AG04450 (cell line): Measurements from ENCODE around the gene RGL3. TPM values are rescaled to one million over a fixed set of nuclear protein-coding genes. Genes with fewer than 3 reads are reported as not detected.

Source experiments
- CTCF ChIA-PET: fragments of 300-600, 350-600 bp; formaldehyde crosslinking; extraction: SDS; loops from one replicate; lab custom pipeline; 2022; ENCODE audit warnings: antibody characterized with exemption, inconsistent platforms; lab: Charles Lee
- POLR2A ChIA-PET: fragments of 350-600 bp; formaldehyde crosslinking; extraction: SDS; loops from one replicate; lab custom pipeline; 2021; ENCODE audit warnings: antibody characterized with exemption, inconsistent platforms; lab: Yijun Ruan, JAX
- DNase-seq: peaks from one replicate; pipeline ENCODE4 v3.0.0-alpha.2; 2011; ENCODE audit warnings: low read depth, low spot score
- H3K27ac ChIP-seq: one replicate; pipeline ENCODE4 v1.5.1; 2012; ENCODE audit warnings: low read depth, low read length, control low read depth
- H3K27me3 ChIP-seq: one replicate; pipeline ENCODE4 v1.6.0; 2012; ENCODE audit warnings: low read length; ENCODE audit not compliant: control insufficient read depth, insufficient read depth
- H3K4me3 ChIP-seq: 2 replicates; pipeline ENCODE4 v1.5.1; 2011; ENCODE audit warnings: mild to moderate bottlenecking, low read depth, low read length, control low read depth
- H3K9me3 ChIP-seq: 2 replicates; pipeline ENCODE4 v1.5.1; 2012; ENCODE audit warnings: low read length; ENCODE audit not compliant: control insufficient read depth, insufficient read depth
- polyA plus RNA-seq: library from polyadenylated mRNA; depleted of rRNA; stranded (reverse); fragments of >200 nt; gene quantifications from 2 replicates; pipeline ENCODE4 v1.2.3, GENCODE V29; 2011
- TF ChIP-seq, protein P1 (sequence below): IDR thresholded peaks from 2 replicates; pipeline ENCODE4 v1.5.1; 2011; ENCODE audit warnings: low read depth, low read length, control low read depth, inconsistent platforms

Gene RGL3
- polyA plus RNA-seq, 1 experiment: 0.11 TPM

DNA sequence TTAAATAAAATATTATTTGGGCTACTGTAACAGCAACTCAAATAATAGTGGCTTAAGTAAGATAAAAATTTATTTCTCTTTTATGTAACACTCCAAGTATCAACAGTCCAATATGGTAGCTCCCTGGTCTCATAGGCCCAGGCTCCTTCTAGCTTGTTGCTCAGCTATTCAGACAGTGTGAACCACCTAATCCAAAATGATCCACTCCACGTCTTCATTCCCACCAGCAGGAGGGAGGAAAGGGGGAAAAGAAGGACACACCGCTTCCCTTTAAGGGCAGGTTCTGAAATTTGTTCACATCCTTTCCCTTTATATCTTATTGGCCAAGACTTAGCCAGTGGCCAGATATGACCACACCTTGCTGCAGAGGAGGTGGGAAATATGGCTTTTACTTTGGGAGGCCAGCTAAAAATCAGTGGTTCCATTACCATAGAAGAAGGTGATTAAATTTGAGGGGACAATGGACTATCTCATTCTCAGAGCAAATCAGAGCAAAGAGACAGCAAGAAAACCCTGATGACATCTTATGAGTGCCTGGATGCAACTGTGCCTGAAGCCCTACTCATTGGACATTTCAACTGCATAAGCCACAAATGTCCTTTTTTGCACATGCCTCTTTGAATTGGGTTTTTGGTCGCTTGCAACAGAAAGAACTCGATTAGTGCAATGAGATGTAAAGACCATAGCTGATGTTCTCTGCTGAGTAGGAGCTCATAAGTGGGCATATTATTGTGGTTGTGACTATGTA is 28.0 kb downstream of the RGL3 start:
- Histone ChIP-seq H3K27ac (no peak overlapping the region), H3K27me3 (no peaks in the 10 kb centered on the region), H3K4me3 (no peak overlapping the region), H3K9me3 (no peaks in the 10 kb centered on the region; the same call in 1 of the 2 replicates)
- POLR2A ChIA-PET: no interaction called here
- CTCF ChIA-PET: interaction anchor here (0.5 to 2.4 kb wide), 6 partner anchors 8 to 59 kb away, joined by 3 to 11 read pairs (median 4); partner anchors contain the start of genes ODAD3 and PRKCSH
- no peak for DNase-seq
- TF ChIP-seq, protein P1, sequence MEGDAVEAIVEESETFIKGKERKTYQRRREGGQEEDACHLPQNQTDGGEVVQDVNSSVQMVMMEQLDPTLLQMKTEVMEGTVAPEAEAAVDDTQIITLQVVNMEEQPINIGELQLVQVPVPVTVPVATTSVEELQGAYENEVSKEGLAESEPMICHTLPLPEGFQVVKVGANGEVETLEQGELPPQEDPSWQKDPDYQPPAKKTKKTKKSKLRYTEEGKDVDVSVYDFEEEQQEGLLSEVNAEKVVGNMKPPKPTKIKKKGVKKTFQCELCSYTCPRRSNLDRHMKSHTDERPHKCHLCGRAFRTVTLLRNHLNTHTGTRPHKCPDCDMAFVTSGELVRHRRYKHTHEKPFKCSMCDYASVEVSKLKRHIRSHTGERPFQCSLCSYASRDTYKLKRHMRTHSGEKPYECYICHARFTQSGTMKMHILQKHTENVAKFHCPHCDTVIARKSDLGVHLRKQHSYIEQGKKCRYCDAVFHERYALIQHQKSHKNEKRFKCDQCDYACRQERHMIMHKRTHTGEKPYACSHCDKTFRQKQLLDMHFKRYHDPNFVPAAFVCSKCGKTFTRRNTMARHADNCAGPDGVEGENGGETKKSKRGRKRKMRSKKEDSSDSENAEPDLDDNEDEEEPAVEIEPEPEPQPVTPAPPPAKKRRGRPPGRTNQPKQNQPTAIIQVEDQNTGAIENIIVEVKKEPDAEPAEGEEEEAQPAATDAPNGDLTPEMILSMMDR: no peak

DNA sequence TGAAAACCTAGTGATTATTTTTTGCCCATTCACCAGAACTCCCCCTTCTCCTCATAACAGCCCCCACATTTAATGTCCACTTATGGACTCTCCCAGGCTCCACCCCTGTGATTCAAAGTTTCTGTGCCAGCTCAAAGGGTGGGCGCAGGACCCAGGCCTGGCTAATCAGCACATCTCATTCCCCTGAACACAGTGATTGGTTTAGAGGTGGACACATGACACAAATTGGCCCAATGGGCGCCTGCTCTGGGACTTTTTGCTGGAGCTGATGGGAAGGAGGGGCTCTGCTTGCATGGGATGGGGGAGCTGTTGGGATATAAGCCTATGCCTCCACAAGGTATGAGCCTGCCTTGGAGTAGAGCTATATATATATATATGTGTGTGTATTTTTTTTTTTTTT is 28.8 kb downstream of the RGL3 start:
- no peak overlapping the region for H3K4me3 ChIP-seq
- H3K9me3 ChIP-seq: no peaks in the 10 kb centered on the region; the same call in 1 of the 2 replicates
- no peak for DNase-seq
- CTCF ChIA-PET: interaction anchor here (0.6 to 2.4 kb wide), 4 partner anchors 9 to 58 kb away, joined by 3 to 7 read pairs (median 4); partner anchors contain the start of genes ODAD3 and PRKCSH
- no peaks in the 10 kb centered on the region for H3K27me3 ChIP-seq
- POLR2A ChIA-PET: no interaction called here
- TF ChIP-seq, protein P1: no peak
- no peak overlapping the region for H3K27ac ChIP-seq

DNA sequence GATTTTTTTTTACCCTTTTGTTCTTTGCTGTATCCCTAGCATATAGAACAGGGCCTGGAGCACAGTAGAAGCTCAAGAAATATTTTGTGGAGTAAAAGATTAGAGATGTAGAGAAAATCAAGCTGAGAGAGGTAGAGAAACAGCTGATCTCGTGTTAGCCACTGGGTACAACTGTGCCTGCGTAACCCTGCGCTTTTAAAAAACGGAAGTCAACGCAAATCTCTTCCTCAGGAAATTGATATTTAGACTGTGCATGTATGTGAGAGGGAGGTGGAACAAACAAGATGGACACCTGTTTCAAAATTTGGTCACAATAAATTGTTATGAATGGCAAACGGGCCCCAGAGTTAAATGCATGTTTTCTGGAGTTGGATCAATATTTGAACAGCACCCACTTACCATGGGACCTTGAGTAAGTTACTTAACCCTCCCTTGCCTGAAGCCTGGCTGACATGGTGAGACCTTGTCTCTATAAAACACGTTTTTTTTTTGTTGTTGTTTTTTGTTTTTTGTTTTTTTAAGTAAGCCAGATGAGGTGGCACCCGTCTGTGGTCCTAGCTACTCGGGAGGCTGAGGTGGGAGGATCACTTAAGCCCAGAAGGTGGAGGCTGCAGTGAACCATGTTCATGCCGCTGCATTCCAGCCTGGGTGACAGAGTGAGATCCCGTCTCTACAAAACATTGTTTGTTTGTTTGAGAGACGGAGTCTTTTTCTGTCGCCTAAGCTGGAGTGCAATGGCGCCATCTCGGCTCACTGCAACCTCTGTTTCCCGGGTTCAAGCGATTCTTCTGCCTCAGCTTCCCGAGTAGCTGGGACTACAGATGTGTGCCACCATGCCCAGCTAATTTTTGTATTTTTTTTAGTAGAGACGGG is 31.7 kb downstream of the RGL3 start:
- TF ChIP-seq, protein P1: no peak
- Histone ChIP-seq H3K27ac (no peak overlapping the region), H3K9me3 (no peaks in the 10 kb centered on the region; the same call in none of the 2 replicates), H3K27me3 (peaks cover 3% of the 10 kb centered on the region), H3K4me3 (no peak overlapping the region)
- POLR2A ChIA-PET: no interaction called here
- CTCF ChIA-PET: interaction anchor here (0.6 to 2.0 kb wide), 3 partner anchors 24 to 144 kb away, joined by 3 to 11 read pairs (median 5); partner anchors contain the start of genes ODAD3 and PRKCSH
- no peak for DNase-seq

DNA sequence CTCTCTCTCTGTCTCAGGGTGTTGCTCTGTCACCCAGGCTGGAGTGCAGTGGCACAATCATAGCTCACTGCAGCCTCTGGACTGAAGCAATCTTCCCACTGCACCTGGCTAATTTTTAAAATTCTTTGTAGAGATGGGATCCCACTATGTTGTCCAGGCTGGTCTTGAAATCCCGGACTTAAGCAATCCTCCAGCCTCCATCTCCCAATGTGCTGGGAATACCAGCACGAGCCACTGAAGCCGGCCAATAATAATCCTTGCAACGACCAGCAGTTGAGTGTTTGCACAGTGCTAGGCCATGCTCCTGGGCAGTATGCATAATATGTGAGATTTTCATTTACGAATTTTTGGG is 34.4 kb downstream of the RGL3 start:
- CTCF ChIA-PET: interaction anchor here (1.0 kb wide), 1 partner anchor 10 kb away, joined by 5 read pairs; the partner anchor contains the start of gene SWSAP1

More for the DNA sequence above, 34.4 kb downstream of the RGL3 start:
- no peak overlapping the region for H3K4me3 ChIP-seq
- H3K9me3 ChIP-seq: no peaks in the 10 kb centered on the region; the same call in 1 of the 2 replicates
- peaks cover 3% of the 10 kb centered on the region for H3K27me3 ChIP-seq
- POLR2A ChIA-PET: no interaction called here
- TF ChIP-seq, protein P1: no peak
- no peak for DNase-seq
- no peak overlapping the region for H3K27ac ChIP-seq
